GM23338 (cell line): ENCODE data around the gene PKD2L2. TPM values are rescaled to one million over a fixed set of nuclear protein-coding genes. Genes with fewer than 3 reads are reported as not detected.

Source experiments
- ATAC-seq: fragments of 200-7000 bp; cut with Tn5 transposase; 3 replicates; pipeline ENCODE4 v1.9.1; 2020
- DNase-seq: peaks from one replicate; pipeline ENCODE4 v3.0.0-alpha.2; 2015; ENCODE audit warnings: low spot score
- H2AFZ ChIP-seq: fragments of 200-600 bp; sonication (generic); 2 replicates; pipeline ENCODE4 v1.8.0; 2016; ENCODE audit warnings: antibody characterized with exemption, mild to moderate bottlenecking, moderate library complexity
- H3F3A ChIP-seq: fragments of 200-600 bp; sonication (generic); replicated peaks from 2 replicates; pipeline ENCODE4 v1.8.0; 2017; ENCODE audit warnings: antibody characterized with exemption, mixed run types, low read depth
- H3K27ac ChIP-seq: fragments of 200-600 bp; sonication (generic); 2 replicates; pipeline ENCODE4 v1.6.1; 2016; ENCODE audit warnings: low read depth
- H3K27me3 ChIP-seq: fragments of 200-600 bp; sonication (generic); 2 replicates; pipeline ENCODE4 v1.8.0; 2016; ENCODE audit warnings: mild to moderate bottlenecking, mixed run types, moderate library complexity; ENCODE audit not compliant: insufficient read depth
- H3K36me3 ChIP-seq: fragments of 200-600 bp; sonication (generic); 2 replicates; pipeline ENCODE4 v1.8.0; 2016; ENCODE audit warnings: mild to moderate bottlenecking; ENCODE audit not compliant: insufficient read depth
- H3K4me1 ChIP-seq: fragments of 200-600 bp; sonication (generic); 2 replicates; pipeline ENCODE4 v1.8.0; 2016; ENCODE audit warnings: mild to moderate bottlenecking, moderate library complexity; ENCODE audit not compliant: insufficient read depth
- H3K4me2 ChIP-seq: fragments of 200-600 bp; sonication (generic); 2 replicates; pipeline ENCODE4 v1.7.1; 2017; ENCODE audit warnings: mixed run types
- H3K4me3 ChIP-seq: fragments of 200-600 bp; sonication (generic); 2 replicates; pipeline ENCODE4 v1.6.1; 2016; ENCODE audit warnings: mixed run types
- H3K79me2 ChIP-seq: fragments of 200-600 bp; sonication (generic); replicated peaks from 2 replicates; pipeline ENCODE4 v1.8.0; 2017; ENCODE audit warnings: mild to moderate bottlenecking; ENCODE audit not compliant: insufficient read depth
- H3K9me2 ChIP-seq: fragments of 200-600 bp; sonication (generic); 2 replicates; pipeline ENCODE4 v1.8.0; 2017; ENCODE audit not compliant: insufficient read depth
- H4K20me1 ChIP-seq: fragments of 200-600 bp; sonication (generic); replicated peaks from 2 replicates; pipeline ENCODE4 v1.8.0; 2017; ENCODE audit warnings: mild to moderate bottlenecking; ENCODE audit not compliant: insufficient read depth
- H3K27ac Mint-ChIP-seq: 2 replicates; pipeline ENCODE4 v1.8.0; 2020; ENCODE audit warnings: inconsistent platforms, mild to moderate bottlenecking, moderate library complexity, mixed read lengths
- H3K27me3 Mint-ChIP-seq: 3 replicates; pipeline ENCODE4 v1.8.0; 2022; ENCODE audit warnings: low read depth, mild to moderate bottlenecking, moderate library complexity, mixed read lengths, inconsistent platforms; ENCODE audit not compliant: insufficient read depth, poor library complexity
- H3K36me3 Mint-ChIP-seq: 3 replicates; pipeline ENCODE4 v1.8.0; 2021; ENCODE audit warnings: low read depth, mild to moderate bottlenecking, inconsistent platforms, moderate library complexity, mixed read lengths
- H3K4me1 Mint-ChIP-seq: 3 replicates; pipeline ENCODE4 v1.8.0; 2020; ENCODE audit warnings: mild to moderate bottlenecking, inconsistent platforms, mixed read lengths
- H3K4me3 Mint-ChIP-seq: 3 replicates; pipeline ENCODE4 v1.8.0; 2021; ENCODE audit warnings: moderate library complexity, mild to moderate bottlenecking, inconsistent platforms, mixed read lengths
- H3K9me3 Mint-ChIP-seq: 3 replicates; pipeline ENCODE4 v1.8.0; 2020; ENCODE audit warnings: moderate library complexity, mild to moderate bottlenecking, inconsistent platforms, mixed read lengths
- CREB1 ChIP-seq: fragments of 250-450 bp; sonication (Bioruptor Pico); IDR thresholded peaks from 2 replicates; pipeline ENCODE4 v1.5.0; 2020; ENCODE audit warnings: low read depth, mild to moderate bottlenecking, moderate library complexity
- EZH2 ChIP-seq: fragments of 200-600 bp; sonication (generic); IDR thresholded peaks from one replicate; pipeline ENCODE4 v1.8.0; 2017; ENCODE audit warnings: antibody characterized with exemption, mild to moderate bottlenecking, low read depth; ENCODE audit not compliant: unreplicated experiment
- JUNB ChIP-seq: IDR thresholded peaks from one replicate; pipeline ENCODE4 v1.6.1; 2016; ENCODE audit warnings: antibody characterized with exemption; ENCODE audit not compliant: unreplicated experiment
- NANOG ChIP-seq: IDR thresholded peaks from 2 replicates; pipeline ENCODE4 v1.6.1; 2016; ENCODE audit warnings: antibody characterized with exemption, borderline replicate concordance
- POLR2AphosphoS5 ChIP-seq: IDR thresholded peaks from 2 replicates; pipeline ENCODE4 v1.6.1; 2016; ENCODE audit warnings: antibody characterized with exemption, low read depth
- ZNF114 ChIP-seq: fragments of 250-450 bp; sonication (Bioruptor Pico); IDR thresholded peaks from 2 replicates; pipeline ENCODE4 v1.5.0; 2020; ENCODE audit warnings: mild to moderate bottlenecking, moderate library complexity
- polyA plus RNA-seq: library from polyadenylated mRNA; unstranded; fragments of >200 nt; fragmentation: Nextera tagmentation; extraction: Ambion mirVana; gene quantifications from 2 replicates; pipeline ENCODE4 v1.2.1, GENCODE V29; 2016
- total RNA-seq: library from RNA; depleted of rRNA; stranded (reverse); fragments of >200 nt; shearing (Covaris generic); gene quantifications from 2 replicates; pipeline ENCODE4 v1.2.3, GENCODE V29; 2014
- TF ChIP-seq, protein P1 (sequence below): fragments of 250-450 bp; sonication (Bioruptor Pico); IDR thresholded peaks from 2 replicates; pipeline ENCODE4 v1.5.0; 2020; ENCODE audit warnings: mild to moderate bottlenecking, moderate library complexity
- TF ChIP-seq, protein P2 (sequence below): IDR thresholded peaks from 2 replicates; pipeline ENCODE4 v1.6.1; 2016; ENCODE audit warnings: antibody characterized with exemption

Gene PKD2L2
- total and polyA plus RNA-seq, 2 experiments from 2014 or later: 0.16 TPM; not detected in 1

DNA sequence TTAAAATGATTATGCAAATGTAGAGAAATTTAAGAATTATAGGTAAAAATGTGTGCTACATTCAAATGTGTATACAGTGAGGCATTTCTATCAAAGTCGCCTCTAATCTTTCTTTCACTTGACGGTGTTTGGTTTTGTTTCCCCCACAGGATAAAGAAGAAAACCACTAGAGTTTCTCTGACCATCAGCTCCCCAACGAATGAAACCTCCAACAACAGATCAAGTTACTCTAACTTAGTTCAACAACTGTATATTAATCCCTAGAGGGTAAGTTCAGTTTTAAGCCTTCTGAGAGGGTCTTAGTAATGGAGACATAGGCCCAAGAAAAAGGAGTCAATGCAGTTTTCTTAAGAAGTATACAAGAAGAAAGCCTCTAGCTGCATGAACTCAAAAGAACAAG lies 33.1 kb upstream of the PKD2L2 start (continued):
- TF ChIP-seq, protein P1, sequence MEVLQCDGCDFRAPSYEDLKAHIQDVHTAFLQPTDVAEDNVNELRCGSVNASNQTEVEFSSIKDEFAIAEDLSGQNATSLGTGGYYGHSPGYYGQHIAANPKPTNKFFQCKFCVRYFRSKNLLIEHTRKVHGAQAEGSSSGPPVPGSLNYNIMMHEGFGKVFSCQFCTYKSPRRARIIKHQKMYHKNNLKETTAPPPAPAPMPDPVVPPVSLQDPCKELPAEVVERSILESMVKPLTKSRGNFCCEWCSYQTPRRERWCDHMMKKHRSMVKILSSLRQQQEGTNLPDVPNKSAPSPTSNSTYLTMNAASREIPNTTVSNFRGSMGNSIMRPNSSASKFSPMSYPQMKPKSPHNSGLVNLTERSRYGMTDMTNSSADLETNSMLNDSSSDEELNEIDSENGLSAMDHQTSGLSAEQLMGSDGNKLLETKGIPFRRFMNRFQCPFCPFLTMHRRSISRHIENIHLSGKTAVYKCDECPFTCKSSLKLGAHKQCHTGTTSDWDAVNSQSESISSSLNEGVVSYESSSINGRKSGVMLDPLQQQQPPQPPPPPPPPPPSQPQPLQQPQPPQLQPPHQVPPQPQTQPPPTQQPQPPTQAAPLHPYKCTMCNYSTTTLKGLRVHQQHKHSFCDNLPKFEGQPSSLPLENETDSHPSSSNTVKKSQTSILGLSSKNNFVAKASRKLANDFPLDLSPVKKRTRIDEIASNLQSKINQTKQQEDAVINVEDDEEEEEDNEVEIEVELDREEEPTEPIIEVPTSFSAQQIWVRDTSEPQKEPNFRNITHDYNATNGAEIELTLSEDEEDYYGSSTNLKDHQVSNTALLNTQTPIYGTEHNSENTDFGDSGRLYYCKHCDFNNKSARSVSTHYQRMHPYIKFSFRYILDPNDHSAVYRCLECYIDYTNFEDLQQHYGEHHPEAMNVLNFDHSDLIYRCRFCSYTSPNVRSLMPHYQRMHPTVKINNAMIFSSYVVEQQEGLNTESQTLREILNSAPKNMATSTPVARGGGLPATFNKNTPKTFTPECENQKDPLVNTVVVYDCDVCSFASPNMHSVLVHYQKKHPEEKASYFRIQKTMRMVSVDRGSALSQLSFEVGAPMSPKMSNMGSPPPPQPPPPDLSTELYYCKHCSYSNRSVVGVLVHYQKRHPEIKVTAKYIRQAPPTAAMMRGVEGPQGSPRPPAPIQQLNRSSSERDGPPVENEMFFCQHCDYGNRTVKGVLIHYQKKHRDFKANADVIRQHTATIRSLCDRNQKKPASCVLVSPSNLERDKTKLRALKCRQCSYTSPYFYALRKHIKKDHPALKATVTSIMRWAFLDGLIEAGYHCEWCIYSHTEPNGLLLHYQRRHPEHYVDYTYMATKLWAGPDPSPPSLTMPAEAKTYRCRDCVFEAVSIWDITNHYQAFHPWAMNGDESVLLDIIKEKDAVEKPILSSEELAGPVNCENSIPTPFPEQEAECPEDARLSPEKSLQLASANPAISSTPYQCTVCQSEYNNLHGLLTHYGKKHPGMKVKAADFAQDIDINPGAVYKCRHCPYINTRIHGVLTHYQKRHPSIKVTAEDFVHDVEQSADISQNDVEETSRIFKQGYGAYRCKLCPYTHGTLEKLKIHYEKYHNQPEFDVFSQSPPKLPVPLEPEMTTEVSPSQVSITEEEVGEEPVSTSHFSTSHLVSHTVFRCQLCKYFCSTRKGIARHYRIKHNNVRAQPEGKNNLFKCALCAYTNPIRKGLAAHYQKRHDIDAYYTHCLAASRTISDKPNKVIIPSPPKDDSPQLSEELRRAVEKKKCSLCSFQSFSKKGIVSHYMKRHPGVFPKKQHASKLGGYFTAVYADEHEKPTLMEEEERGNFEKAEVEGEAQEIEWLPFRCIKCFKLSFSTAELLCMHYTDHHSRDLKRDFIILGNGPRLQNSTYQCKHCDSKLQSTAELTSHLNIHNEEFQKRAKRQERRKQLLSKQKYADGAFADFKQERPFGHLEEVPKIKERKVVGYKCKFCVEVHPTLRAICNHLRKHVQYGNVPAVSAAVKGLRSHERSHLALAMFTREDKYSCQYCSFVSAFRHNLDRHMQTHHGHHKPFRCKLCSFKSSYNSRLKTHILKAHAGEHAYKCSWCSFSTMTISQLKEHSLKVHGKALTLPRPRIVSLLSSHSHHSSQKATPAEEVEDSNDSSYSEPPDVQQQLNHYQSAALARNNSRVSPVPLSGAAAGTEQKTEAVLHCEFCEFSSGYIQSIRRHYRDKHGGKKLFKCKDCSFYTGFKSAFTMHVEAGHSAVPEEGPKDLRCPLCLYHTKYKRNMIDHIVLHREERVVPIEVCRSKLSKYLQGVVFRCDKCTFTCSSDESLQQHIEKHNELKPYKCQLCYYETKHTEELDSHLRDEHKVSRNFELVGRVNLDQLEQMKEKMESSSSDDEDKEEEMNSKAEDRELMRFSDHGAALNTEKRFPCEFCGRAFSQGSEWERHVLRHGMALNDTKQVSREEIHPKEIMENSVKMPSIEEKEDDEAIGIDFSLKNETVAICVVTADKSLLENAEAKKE (CRISPR knock-in tag): no peak
- TF ChIP-seq ZNF114 (CRISPR knock-in tag): no peak
- TF ChIP-seq EZH2: no peak

DNA sequence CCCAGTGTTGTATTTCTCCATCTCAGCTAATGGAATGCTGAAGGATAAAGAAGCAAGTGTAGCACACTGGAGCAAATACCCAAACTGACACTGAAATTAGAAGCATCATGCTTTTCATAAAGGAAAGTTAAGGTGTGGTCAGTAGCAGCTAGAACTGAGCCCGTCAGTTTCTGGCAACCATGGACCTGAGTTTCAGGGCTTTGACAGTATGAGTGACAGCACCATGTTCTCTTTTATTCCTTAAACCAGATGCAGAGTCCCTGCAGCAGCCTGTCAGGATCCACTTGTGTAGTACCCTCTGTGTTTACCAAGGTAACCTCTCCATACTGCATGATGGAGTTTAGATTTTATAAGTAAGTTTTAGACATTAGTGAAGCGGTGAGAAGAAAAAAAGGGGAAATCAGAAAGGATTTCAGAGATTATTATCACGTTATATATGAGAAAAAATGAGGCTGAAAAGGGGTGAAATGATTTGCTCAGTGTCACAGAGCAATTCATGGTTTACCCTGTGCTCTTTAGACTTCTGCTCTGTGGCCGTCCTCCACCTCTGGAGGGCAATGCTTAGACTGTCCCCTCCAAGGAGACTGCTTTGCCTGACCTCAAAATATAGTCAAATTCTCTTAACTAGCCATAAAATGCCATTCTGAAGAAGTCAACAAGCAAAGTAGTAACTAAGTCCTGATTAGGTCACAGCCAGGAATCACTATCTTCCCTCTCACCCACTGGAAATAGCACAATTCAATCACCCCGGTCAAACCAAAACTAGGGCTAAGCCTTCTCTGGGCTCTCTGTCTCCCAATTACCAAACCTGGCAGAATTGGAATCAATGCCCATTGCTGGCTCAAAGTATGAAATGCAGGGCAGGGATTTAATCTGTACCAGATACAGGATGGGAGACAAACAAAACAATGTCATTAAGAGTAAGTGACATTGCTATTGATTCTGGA lies 32.1 kb upstream of the PKD2L2 start:
- Mint-ChIP-seq H3K9me3 (no peaks in the 10 kb centered on the region), H3K36me3 (no peaks in the 10 kb centered on the region), H3K27me3 (no peaks in the 10 kb centered on the region), H3K4me3 (no peak overlapping the region), H3K4me1 (peaks cover 5% of the 10 kb centered on the region; the same call in 2 of the 3 replicates), H3K27ac (no peak overlapping the region)
- H3K9me2 ChIP-seq: no peaks in the 10 kb centered on the region
- DNase-seq (no peak), ATAC-seq (peak; percentile 50)
- no peaks in the 10 kb centered on the region for H3K36me3 ChIP-seq
- H3K79me2 ChIP-seq: no peaks in the 10 kb centered on the region
- H3K4me3 ChIP-seq: no peak overlapping the region
- H4K20me1 ChIP-seq: no peaks in the 10 kb centered on the region
- H3K27me3 ChIP-seq: no peaks in the 10 kb centered on the region
- H2AFZ ChIP-seq: 0 out of 2 replicates have a peak overlapping the region, but pooled peaks have one; percentile 3
- H3K27ac ChIP-seq: no peak overlapping the region
- H3K4me1 ChIP-seq: no peaks in the 10 kb centered on the region
- no peak overlapping the region for H3K4me2 ChIP-seq
- no peaks in the 10 kb centered on the region for H3F3A ChIP-seq
- TF ChIP-seq, protein P2, sequence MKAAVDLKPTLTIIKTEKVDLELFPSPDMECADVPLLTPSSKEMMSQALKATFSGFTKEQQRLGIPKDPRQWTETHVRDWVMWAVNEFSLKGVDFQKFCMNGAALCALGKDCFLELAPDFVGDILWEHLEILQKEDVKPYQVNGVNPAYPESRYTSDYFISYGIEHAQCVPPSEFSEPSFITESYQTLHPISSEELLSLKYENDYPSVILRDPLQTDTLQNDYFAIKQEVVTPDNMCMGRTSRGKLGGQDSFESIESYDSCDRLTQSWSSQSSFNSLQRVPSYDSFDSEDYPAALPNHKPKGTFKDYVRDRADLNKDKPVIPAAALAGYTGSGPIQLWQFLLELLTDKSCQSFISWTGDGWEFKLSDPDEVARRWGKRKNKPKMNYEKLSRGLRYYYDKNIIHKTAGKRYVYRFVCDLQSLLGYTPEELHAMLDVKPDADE: no peak
- TF ChIP-seq JUNB (no peak), ZNF114 (CRISPR knock-in tag) (no peak), CREB1 (CRISPR knock-in tag) (no peak), NANOG (no peak), POLR2AphosphoS5 (no peak)
